OCI-LY7 (cell line): Measurements from ENCODE around the gene RTBDN. TPM values are rescaled to one million over a fixed set of nuclear protein-coding genes. Genes with fewer than 3 reads are reported as not detected.

Experiments used
- BruUV-seq: library from RNA; stranded (reverse); fragments of 400-500 nt; replicated peaks from 2 replicates; lab custom pipeline; 2021; lab: Mats Ljungman, UMichigan
- CTCF ChIA-PET: fragments of 300-600 bp; sonication (Branson Sonifier 250); formaldehyde crosslinking; loops from one replicate; lab custom pipeline; 2022; ENCODE audit warnings: antibody characterized with exemption; ENCODE audit not compliant: unreplicated experiment; lab: Charles Lee
- POLR2A ChIA-PET: fragments of 300-600 bp; sonication (Branson Sonifier 250); formaldehyde crosslinking; loops from one replicate; lab custom pipeline; 2022; ENCODE audit warnings: antibody characterized with exemption; lab: Charles Lee
- DNase-seq: peaks from one replicate; pipeline ENCODE4 v3.0.0-alpha.2; 2015; ENCODE audit warnings: low spot score
- H2AFZ ChIP-seq: fragments of 200-600 bp; sonication (generic), shearing (Covaris generic); 2 replicates; pipeline ENCODE4 v1.6.1; 2014; ENCODE audit warnings: mild to moderate bottlenecking, antibody characterized with exemption, low read length, moderate library complexity
- H3K27ac ChIP-seq: fragments of 200-600 bp; sonication (generic); 2 replicates; pipeline ENCODE4 v1.5.1; 2014; ENCODE audit warnings: mixed run types, low read depth, mild to moderate bottlenecking, moderate library complexity, low read length, inconsistent platforms; ENCODE audit not compliant: poor library complexity, severe bottlenecking
- H3K36me3 ChIP-seq: fragments of 200-600 bp; sonication (generic); 2 replicates; pipeline ENCODE4 v1.6.1; 2014; ENCODE audit warnings: mild to moderate bottlenecking, antibody characterized with exemption, low read length, moderate library complexity, mixed read lengths; ENCODE audit not compliant: insufficient read depth
- H3K4me1 ChIP-seq: fragments of 200-600 bp; sonication (generic); 2 replicates; pipeline ENCODE4 v1.5.1; 2014; ENCODE audit warnings: mild to moderate bottlenecking, low read length; ENCODE audit not compliant: insufficient read depth, poor library complexity, severe bottlenecking
- H3K4me2 ChIP-seq: fragments of 200-600 bp; sonication (generic); 2 replicates; pipeline ENCODE4 v1.6.1; 2014; ENCODE audit warnings: mild to moderate bottlenecking, low read length
- H3K4me3 ChIP-seq: fragments of 200-600 bp; sonication (generic); 2 replicates; pipeline ENCODE4 v1.5.1; 2014; ENCODE audit warnings: mild to moderate bottlenecking, low read depth, low read length; ENCODE audit not compliant: poor library complexity, severe bottlenecking
- H3K79me2 ChIP-seq: fragments of 200-600 bp; sonication (generic); 2 replicates; pipeline ENCODE4 v1.6.1; 2016; ENCODE audit warnings: low read depth, mild to moderate bottlenecking, low read length, moderate library complexity, mixed read lengths; ENCODE audit not compliant: insufficient read depth
- H3K9me2 ChIP-seq: fragments of 200-600 bp; sonication (generic); 2 replicates; pipeline ENCODE4 v1.6.1; 2016; ENCODE audit warnings: mild to moderate bottlenecking, low read length, mixed read lengths; ENCODE audit not compliant: insufficient read depth
- H3K9me3 ChIP-seq: fragments of 200-600 bp; sonication (generic); 2 replicates; pipeline ENCODE4 v1.6.1; 2014; ENCODE audit warnings: mild to moderate bottlenecking, mixed run types, low read length, mixed read lengths
- H4K20me1 ChIP-seq: fragments of 200-600 bp; sonication (generic); 2 replicates; pipeline ENCODE4 v1.6.1; 2014; ENCODE audit warnings: mild to moderate bottlenecking, antibody characterized with exemption, low read length, moderate library complexity, mixed read lengths; ENCODE audit not compliant: insufficient read depth
- EZH2phosphoT487 ChIP-seq: fragments of 200-600 bp; sonication (generic); IDR thresholded peaks from 2 replicates; pipeline ENCODE4 v1.6.1; 2018; ENCODE audit warnings: low read depth, borderline replicate concordance, mild to moderate bottlenecking, mixed run types, antibody characterized with exemption, low read length, moderate library complexity, mixed read lengths
- intact Hi-C: fragments of 100-400 bp; cut with micrococcal nuclease; formaldehyde crosslinking; loops from one replicate; pipeline ENCODE4 v1.10.0; 2022; ENCODE audit not compliant: unreplicated experiment
- total RNA-seq, 2 experiments: library from RNA; depleted of rRNA in 1 of 2; stranded (reverse); fragments of >200 nt in 1 of 2; shearing (Covaris generic) in 1 of 2; gene quantifications; 2 replicates each; pipeline ENCODE4 v1.2.3, GENCODE V29; 2014 to 2022
- TF ChIP-seq, protein P1 (sequence below): fragments of 200-600 bp; sonication (generic); conservative IDR thresholded peaks from 2 replicates; pipeline ENCODE4 v1.5.1; 2014; ENCODE audit warnings: mild to moderate bottlenecking, antibody characterized with exemption, low read length, moderate library complexity, mixed read lengths

The RTBDN gene
- total RNA-seq, 2 experiments from 2014 or later: 1.2 TPM; not detected in 1

DNA sequence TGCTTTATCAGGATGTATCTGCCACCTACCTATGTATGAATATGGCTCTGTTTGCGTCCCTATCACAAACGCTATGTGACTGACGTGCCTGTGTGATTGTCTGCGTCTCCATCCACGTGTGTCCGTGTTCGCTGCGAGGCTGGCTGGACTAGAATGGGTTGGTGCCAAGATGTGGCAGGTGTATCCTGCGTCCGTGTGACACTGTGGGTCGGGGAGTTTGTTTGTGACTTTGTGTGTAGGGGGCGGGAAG, 52.3 kb downstream of the RTBDN start:
- no peaks in the 10 kb centered on the region for H3K9me3 ChIP-seq
- ChIA-PET CTCF (no interaction called here), POLR2A (interaction anchor here (0.7 to 1.0 kb wide), 3 partner anchors 9 to 106 kb away, joined by 3 to 5 read pairs (median 3); partner anchors contain the start of gene JUNB)
- H3K79me2 ChIP-seq: no peaks in the 10 kb centered on the region
- no peak for DNase-seq
- H3K4me2 ChIP-seq: peak overlapping the region; percentile 67
- no peaks in the 10 kb centered on the region for H3K36me3 ChIP-seq
- peak overlapping the region; percentile 22 for H3K27ac ChIP-seq
- H3K4me1 ChIP-seq: peaks cover 78% of the 10 kb centered on the region
- peak overlapping the region; percentile 62 for H3K4me3 ChIP-seq
- no peaks in the 10 kb centered on the region for H3K9me2 ChIP-seq
- TF ChIP-seq, protein P1, sequence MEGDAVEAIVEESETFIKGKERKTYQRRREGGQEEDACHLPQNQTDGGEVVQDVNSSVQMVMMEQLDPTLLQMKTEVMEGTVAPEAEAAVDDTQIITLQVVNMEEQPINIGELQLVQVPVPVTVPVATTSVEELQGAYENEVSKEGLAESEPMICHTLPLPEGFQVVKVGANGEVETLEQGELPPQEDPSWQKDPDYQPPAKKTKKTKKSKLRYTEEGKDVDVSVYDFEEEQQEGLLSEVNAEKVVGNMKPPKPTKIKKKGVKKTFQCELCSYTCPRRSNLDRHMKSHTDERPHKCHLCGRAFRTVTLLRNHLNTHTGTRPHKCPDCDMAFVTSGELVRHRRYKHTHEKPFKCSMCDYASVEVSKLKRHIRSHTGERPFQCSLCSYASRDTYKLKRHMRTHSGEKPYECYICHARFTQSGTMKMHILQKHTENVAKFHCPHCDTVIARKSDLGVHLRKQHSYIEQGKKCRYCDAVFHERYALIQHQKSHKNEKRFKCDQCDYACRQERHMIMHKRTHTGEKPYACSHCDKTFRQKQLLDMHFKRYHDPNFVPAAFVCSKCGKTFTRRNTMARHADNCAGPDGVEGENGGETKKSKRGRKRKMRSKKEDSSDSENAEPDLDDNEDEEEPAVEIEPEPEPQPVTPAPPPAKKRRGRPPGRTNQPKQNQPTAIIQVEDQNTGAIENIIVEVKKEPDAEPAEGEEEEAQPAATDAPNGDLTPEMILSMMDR: no peak
- no peak for TF ChIP-seq EZH2phosphoT487
- intact Hi-C loops: no loop called here
- no peaks in the 10 kb centered on the region for H4K20me1 ChIP-seq
- no TSS peak for BruUV-seq
- H2AFZ ChIP-seq: peak overlapping the region; percentile 63

DNA sequence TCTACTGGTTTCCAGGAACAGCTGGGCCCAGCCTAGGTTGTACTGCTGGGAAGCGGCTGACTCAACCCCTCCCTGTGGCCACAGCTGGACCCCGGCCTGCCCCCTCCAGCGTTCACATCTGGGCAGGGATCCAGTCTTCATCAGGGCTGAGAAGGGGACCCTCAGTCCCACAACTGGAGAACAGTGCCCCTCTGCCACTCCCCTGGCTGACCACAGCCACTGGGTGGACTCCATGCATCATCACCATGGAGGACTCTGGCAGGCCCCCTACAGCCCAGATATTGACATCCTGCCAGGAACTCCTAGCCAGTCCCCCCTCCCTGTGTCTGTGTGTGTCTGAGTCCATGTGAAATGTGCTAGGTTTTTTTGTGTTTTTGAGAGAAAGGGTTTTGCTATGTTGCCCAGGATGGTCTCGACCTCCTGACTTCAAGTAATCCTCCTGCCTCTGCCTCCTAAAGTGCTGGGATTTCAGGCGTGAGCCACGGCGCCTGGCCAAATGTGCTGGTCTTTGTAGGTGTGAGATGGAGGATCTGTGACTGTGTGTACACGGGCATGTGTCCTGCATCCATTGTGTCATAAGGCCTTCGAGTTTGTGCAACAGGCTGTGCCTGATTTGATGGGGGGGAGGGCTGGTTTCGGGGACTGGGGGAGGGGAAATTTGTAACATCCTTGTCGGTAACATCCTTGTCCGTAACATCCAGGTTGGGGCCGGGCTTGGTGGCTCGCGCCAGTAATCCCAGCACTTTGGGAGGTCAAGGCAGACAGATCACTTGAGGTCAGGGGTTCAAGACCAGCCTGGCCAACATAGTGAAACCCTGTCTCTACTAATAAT, 55.0 kb downstream of the RTBDN start:
- peak overlapping the region; percentile 69 for H3K4me3 ChIP-seq
- peak overlapping the region; percentile 96 for H3K4me2 ChIP-seq
- ChIA-PET POLR2A (interaction anchor here (0.6 kb wide), 1 partner anchor 98 kb away, joined by 3 read pairs; the partner anchor contains the start of gene DHPS), CTCF (interaction anchor here (2.8 kb wide), 1 partner anchor 13 kb away, joined by 20 read pairs; the partner anchor contains the start of gene JUNB)
- no TSS peak for BruUV-seq
- H3K9me2 ChIP-seq: no peaks in the 10 kb centered on the region
- H3K9me3 ChIP-seq: no peaks in the 10 kb centered on the region
- peaks cover 59% of the 10 kb centered on the region for H3K4me1 ChIP-seq
- no peaks in the 10 kb centered on the region for H3K36me3 ChIP-seq
- intact Hi-C loops: no loop called here
- no peak for TF ChIP-seq EZH2phosphoT487
- TF ChIP-seq, protein P1: peak; percentile 42
- no peaks in the 10 kb centered on the region for H3K79me2 ChIP-seq
- peak overlapping the region; percentile 56 for H3K27ac ChIP-seq
- peak overlapping the region; percentile 81; the same call in 1 of the 2 replicates for H2AFZ ChIP-seq
- H4K20me1 ChIP-seq: no peaks in the 10 kb centered on the region
- DNase-seq: peak; percentile 23

- no peaks in the 10 kb centered on the region for H3K36me3 ChIP-seq
- H3K4me1 ChIP-seq: peaks cover 54% of the 10 kb centered on the region
- TF ChIP-seq EZH2phosphoT487: no peak
- TF ChIP-seq, protein P1: no peak
- DNase-seq: no peak
- no peaks in the 10 kb centered on the region for H3K9me3 ChIP-seq
- peak overlapping the region; percentile 96 for H3K4me2 ChIP-seq
- H4K20me1 ChIP-seq: no peaks in the 10 kb centered on the region
- peak overlapping the region; percentile 81; the same call in 1 of the 2 replicates for H2AFZ ChIP-seq
- ChIA-PET POLR2A (interaction anchor here (0.6 kb wide), 1 partner anchor 97 kb away, joined by 3 read pairs; the partner anchor contains the start of gene DHPS), CTCF (interaction anchor here (1.1 to 2.8 kb wide), 2 partner anchors 14 to 17 kb away, joined by 5 to 20 read pairs; partner anchors contain the start of gene JUNB)
- no TSS peak for BruUV-seq
- peak overlapping the region; percentile 69 for H3K4me3 ChIP-seq
- intact Hi-C loops: no loop called here
- peak overlapping the region; percentile 56 for H3K27ac ChIP-seq
- H3K79me2 ChIP-seq: no peaks in the 10 kb centered on the region
- H3K9me2 ChIP-seq: no peaks in the 10 kb centered on the region
Observed at GRCh38 chr19:12778905-12779161, 55.5 kb downstream of the RTBDN start.
